Measurements from ENCODE around the gene C22orf15. TPM values are rescaled to one million over a fixed set of nuclear protein-coding genes. Genes with fewer than 3 reads are reported as not detected.

Gene C22orf15
- total and polyA plus RNA-seq, 2 of the 8 experiments (the other 6 are each of a cell fraction or from before 2014, with no cell fraction given) = 4.2 to 4.9 TPM

GRCh38 chr22:23753385-23753784, 9.4 kb upstream of the C22orf15 start:
- no peak overlapping the region for H2AFZ ChIP-seq (ENCODE audit: low read length)
- no peaks in the 10 kb centered on the region for H3K9me3 ChIP-seq (ENCODE audit: insufficient read depth in 2 of 2, low read depth in 1 of 2, low read length in 1 of 2)
- H2BK120ac ChIP-seq (replicated peaks; ENCODE audit: low read depth, low read length) = no peak overlapping the region
- H3K27ac ChIP-seq (ENCODE audit: low read depth, low read length) = no peak overlapping the region
- no peak overlapping the region for H3K4ac ChIP-seq (replicated peaks; ENCODE audit: insufficient read length, low read depth, low read length)
- peaks cover 13% of the 10 kb centered on the region; the same call in 1 of the 2 replicates for H3K23me2 ChIP-seq (ENCODE audit: low read depth, low read length)
- H3K4me1 ChIP-seq (replicated peaks in 1 of 4; ENCODE audit: control insufficient read depth in 3 of 4, insufficient read depth in 4 of 4, low read length in 3 of 4) = peaks cover 0 to 6% (median 2%) of the 10 kb centered on the region in 4 experiments; a peak in 4 of 7 replicates
- H3K4me3 ChIP-seq (ENCODE audit: extremely low read depth in 1 of 4, insufficient read depth in 2 of 4, low read depth in 3 of 4, low read length in 4 of 4) = no peak overlapping the region
- CTCF ChIA-PET (ENCODE audit: partially characterized antibody) = interaction anchor here (0.9 to 2.2 kb wide), 5 partner anchors 14 to 36 kb away, joined by 4 to 7 read pairs (median 6); partner anchors contain the start of gene CHCHD10
- no peaks in the 10 kb centered on the region for H3K79me2 ChIP-seq (ENCODE audit: control insufficient read depth in 1 of 2, insufficient read depth in 2 of 2, low read length in 2 of 2)
- FAIRE-seq = no peak
- no peak overlapping the region for H3K9ac ChIP-seq (replicated peaks in 1 of 4; ENCODE audit: extremely low read depth in 1 of 4, low read depth in 3 of 4, low read length in 3 of 4)
- H2BK12ac ChIP-seq (ENCODE audit: low read depth, low read length) = no peak overlapping the region
- no peaks in the 10 kb centered on the region for H3K27me3 ChIP-seq (replicated peaks in 1 of 4; ENCODE audit: control insufficient read depth in 3 of 4, extremely low read depth in 1 of 4, insufficient read depth in 3 of 4, low read length in 3 of 4)
- 0 out of 2 replicates have a peak overlapping the region, but pooled peaks have one; percentile 12 for H2BK15ac ChIP-seq (ENCODE audit: low read length)
- no peak overlapping the region for H2AK5ac ChIP-seq (ENCODE audit: low read depth, low read length)
- H4K91ac ChIP-seq (replicated peaks; ENCODE audit: insufficient read length, low read length) = no peak overlapping the region
- H4K8ac ChIP-seq (ENCODE audit: extremely low read depth, insufficient read depth, low read length) = peak overlapping the region; percentile 15; the same call in 1 of the 2 replicates
- H3K14ac ChIP-seq (ENCODE audit: insufficient read length) = no peak overlapping the region
- no peaks in the 10 kb centered on the region for H4K20me1 ChIP-seq (replicated peaks in 1 of 2; ENCODE audit: control insufficient read depth in 1 of 2, insufficient read depth in 2 of 2, low read length in 2 of 2)
- no peak for DNase-seq (ENCODE audit: low read depth in 1 of 2, low spot score in 2 of 2)
- H3K18ac ChIP-seq (ENCODE audit: extremely low read depth, low read length) = no peak overlapping the region
- WGBS, 2 experiments (ENCODE audit: extremely low coverage in 1 of 2, insufficient coverage in 1 of 2, insufficient read length in 1 of 2, insufficient replicate concordance in 2 of 2, low coverage in 1 of 2, low lambda C conversion rate in 2 of 2, missing lambda C conversion rate in 1 of 2) = 100% methylated on average over 2 of the region's 2 CpGs; no CpG with 5 or more reads in 1 of the 2 experiments
- POLR2A ChIA-PET (ENCODE audit: partially characterized antibody) = interaction anchor here (2.3 to 5.3 kb wide), 2 partner anchors 9 to 13 kb away, joined by 5 to 22 read pairs; partner anchors contain the start of genes C22orf15 and CHCHD10
- no peak overlapping the region for H3K56ac ChIP-seq (replicated peaks; ENCODE audit: insufficient read length, low read depth, low read length)
- H3K4me2 ChIP-seq (ENCODE audit: insufficient read depth in 1 of 2, low read depth in 2 of 2, low read length in 2 of 2) = no peak overlapping the region
- H3K23ac ChIP-seq (ENCODE audit: insufficient read length) = no peak overlapping the region
- H3K79me1 ChIP-seq (ENCODE audit: low read depth, low read length) = no peaks in the 10 kb centered on the region
- H4K5ac ChIP-seq (ENCODE audit: insufficient read length, low read depth, low read length) = no peak overlapping the region
- no peak overlapping the region for H2BK20ac ChIP-seq (ENCODE audit: low read length)
- no peak overlapping the region for H2BK5ac ChIP-seq (ENCODE audit: low read depth, low read length)
- no peaks in the 10 kb centered on the region for H3K36me3 ChIP-seq (ENCODE audit: control insufficient read depth in 2 of 4, insufficient read depth in 4 of 4, low read length in 3 of 4)
- TF ChIP-seq SIRT6 (IDR thresholded peaks at IDR 0.05; ENCODE audit: low read length) (no peak), KDM5A (IDR thresholded peaks at IDR 0.05; ENCODE audit: low read length) (no peak), SAP30 (IDR thresholded peaks at IDR 0.05; ENCODE audit: insufficient read depth, insufficient replicate concordance, low read length) (no peak), TEAD4 (IDR thresholded peaks at IDR 0.05; ENCODE audit: low read depth, low read length) (no peak), SP1 (IDR thresholded peaks at IDR 0.05; ENCODE audit: low read depth, low read length) (no peak), MAFK (IDR thresholded peaks at IDR 0.05; ENCODE audit: low read depth, low read length) (no peak), TAF7 (optimal IDR thresholded peaks at IDR 0.05; ENCODE audit: borderline replicate concordance, low read depth, low read length) (no peak), JUN (IDR thresholded peaks at IDR 0.05; ENCODE audit: low read depth, low read length) (no peak), SIX5 (IDR thresholded peaks at IDR 0.05; ENCODE audit: low read depth, low read length) (no peak)
- TF ChIP-seq, protein P1, sequence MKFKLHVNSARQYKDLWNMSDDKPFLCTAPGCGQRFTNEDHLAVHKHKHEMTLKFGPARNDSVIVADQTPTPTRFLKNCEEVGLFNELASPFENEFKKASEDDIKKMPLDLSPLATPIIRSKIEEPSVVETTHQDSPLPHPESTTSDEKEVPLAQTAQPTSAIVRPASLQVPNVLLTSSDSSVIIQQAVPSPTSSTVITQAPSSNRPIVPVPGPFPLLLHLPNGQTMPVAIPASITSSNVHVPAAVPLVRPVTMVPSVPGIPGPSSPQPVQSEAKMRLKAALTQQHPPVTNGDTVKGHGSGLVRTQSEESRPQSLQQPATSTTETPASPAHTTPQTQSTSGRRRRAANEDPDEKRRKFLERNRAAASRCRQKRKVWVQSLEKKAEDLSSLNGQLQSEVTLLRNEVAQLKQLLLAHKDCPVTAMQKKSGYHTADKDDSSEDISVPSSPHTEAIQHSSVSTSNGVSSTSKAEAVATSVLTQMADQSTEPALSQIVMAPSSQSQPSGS (IDR thresholded peaks at IDR 0.05; ENCODE audit: low read length) = no peak

All from H1 (cell line).